MM.1S (cell line): ENCODE results near the gene DMKN.

Experiments used
- EZH2 ChIP-seq: fragments of 300-600 bp; sonication (generic); optimal IDR thresholded peaks from 2 replicates; pipeline ENCODE3; 2017; ENCODE audit warnings: low read depth, mild to moderate bottlenecking, antibody characterized with exemption, low read length, mixed read lengths
- EZH2phosphoT487 ChIP-seq: fragments of 300-600 bp; sonication (generic); IDR thresholded peaks from 2 replicates; pipeline ENCODE4 v1.6.1; 2018; ENCODE audit warnings: antibody characterized with exemption, low read length
- TF ChIP-seq, protein P1 (sequence below): fragments of 300-600 bp; sonication (generic); IDR thresholded peaks from 2 replicates; pipeline ENCODE4 v1.5.1; 2016; ENCODE audit warnings: antibody characterized with exemption, low read length, mixed read lengths

DNA sequence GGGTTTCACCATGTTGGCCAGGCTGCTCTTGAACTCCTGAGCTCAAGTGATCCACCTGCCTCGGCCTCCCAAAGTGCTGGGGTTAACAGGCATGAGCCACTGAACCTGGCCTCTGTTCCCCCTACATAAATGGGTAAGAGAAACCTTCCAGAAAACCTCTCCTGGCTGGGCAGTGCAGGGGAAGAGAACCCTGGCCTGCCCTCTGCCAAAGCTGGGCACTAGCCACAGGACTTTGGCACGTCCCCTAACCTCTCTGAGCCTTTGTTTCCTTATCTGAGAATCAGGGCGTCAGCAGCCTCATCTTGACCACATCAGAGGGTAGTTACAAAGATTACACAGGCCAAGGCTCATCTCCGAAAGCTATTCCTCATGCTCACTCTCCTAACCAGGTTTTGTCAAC lies 12.4 kb upstream of the DMKN start:
- TF ChIP-seq, protein P1, sequence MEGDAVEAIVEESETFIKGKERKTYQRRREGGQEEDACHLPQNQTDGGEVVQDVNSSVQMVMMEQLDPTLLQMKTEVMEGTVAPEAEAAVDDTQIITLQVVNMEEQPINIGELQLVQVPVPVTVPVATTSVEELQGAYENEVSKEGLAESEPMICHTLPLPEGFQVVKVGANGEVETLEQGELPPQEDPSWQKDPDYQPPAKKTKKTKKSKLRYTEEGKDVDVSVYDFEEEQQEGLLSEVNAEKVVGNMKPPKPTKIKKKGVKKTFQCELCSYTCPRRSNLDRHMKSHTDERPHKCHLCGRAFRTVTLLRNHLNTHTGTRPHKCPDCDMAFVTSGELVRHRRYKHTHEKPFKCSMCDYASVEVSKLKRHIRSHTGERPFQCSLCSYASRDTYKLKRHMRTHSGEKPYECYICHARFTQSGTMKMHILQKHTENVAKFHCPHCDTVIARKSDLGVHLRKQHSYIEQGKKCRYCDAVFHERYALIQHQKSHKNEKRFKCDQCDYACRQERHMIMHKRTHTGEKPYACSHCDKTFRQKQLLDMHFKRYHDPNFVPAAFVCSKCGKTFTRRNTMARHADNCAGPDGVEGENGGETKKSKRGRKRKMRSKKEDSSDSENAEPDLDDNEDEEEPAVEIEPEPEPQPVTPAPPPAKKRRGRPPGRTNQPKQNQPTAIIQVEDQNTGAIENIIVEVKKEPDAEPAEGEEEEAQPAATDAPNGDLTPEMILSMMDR, result no peak
- no peak for TF ChIP-seq EZH2
- TF ChIP-seq EZH2phosphoT487, result no peak
